ENCODE results near the gene GLMN. TPM values are rescaled to one million over a fixed set of nuclear protein-coding genes. Genes with fewer than 3 reads are reported as not detected.

Gene GLMN
- total and polyA plus RNA-seq, 2 of the 13 experiments (the other 11 are each of a cell fraction or from before 2014, with no cell fraction given), result 5.9 to 18.4 TPM

DNA sequence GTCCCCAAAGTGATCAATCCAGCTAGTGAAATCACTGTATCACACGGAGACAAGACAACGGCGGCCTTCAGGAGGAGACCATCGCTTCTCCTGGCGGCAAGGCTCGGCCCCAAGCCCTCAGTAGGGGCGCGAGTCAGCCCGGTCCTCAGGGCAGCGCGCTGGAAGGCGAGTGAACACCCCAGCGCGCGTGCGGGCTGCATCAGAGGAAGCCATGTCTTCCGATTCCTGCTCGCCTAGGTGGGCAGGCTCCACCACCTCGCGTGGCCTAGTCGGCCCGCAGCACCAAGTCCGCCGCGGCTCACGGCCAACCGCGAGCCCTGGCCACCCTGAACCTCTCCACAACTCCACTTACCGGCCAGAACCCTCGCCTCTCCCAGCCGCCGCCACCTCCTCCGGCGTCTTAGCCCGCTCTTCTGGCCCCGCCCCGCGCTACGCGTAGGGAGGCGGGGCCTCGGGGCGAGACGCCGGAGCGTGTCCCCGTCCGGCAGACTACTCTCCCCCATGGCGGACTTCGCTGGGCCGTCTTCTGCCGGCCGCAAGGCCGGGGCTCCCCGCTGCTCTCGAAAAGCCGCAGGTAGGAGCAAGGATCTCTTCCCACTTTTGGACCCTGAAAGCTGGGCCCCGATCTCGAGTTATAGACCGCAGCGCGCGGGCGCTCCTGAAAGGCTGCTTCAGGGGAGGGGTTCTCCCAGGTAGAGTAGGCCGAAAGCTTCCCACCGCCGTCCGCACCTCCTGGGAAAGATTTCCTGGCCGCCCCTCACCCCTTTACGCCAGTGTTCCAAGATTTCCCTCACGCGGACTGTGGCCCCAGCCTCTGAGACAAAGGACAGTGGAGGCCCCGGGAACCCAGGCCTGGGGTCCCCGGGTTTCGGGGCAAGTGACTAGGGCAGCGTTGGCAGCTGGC lies at the start of gene GLMN, which contains the start of gene RPAP2 (continued):
- 0 out of 2 replicates have a peak, but pooled peaks have one; percentile 8 for TF ChIP-seq TIGD3 (CRISPR knock-in tag; IDR thresholded peaks at IDR 0.05; ENCODE audit: borderline replicate concordance)
- TF ChIP-seq RXRA (CRISPR knock-in tag; IDR thresholded peaks at IDR 0.05), result peak; percentile 71
- TF ChIP-seq PAWR (CRISPR knock-in tag; IDR thresholded peaks at IDR 0.05; ENCODE audit: borderline replicate concordance), result peak; percentile 85
- TF ChIP-seq, protein P1, sequence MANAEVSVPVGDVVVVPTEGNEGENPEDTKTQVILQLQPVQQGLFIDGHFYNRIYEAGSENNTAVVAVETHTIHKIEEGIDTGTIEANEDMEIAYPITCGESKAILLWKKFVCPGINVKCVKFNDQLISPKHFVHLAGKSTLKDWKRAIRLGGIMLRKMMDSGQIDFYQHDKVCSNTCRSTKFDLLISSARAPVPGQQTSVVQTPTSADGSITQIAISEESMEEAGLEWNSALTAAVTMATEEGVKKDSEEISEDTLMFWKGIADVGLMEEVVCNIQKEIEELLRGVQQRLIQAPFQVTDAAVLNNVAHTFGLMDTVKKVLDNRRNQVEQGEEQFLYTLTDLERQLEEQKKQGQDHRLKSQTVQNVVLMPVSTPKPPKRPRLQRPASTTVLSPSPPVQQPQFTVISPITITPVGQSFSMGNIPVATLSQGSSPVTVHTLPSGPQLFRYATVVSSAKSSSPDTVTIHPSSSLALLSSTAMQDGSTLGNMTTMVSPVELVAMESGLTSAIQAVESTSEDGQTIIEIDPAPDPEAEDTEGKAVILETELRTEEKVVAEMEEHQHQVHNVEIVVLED (CRISPR knock-in tag; IDR thresholded peaks at IDR 0.05; ENCODE audit: borderline replicate concordance), result peak; percentile 89
- peak; percentile 90 for TF ChIP-seq ARID4A (CRISPR knock-in tag; IDR thresholded peaks at IDR 0.05; ENCODE audit: borderline replicate concordance)
- TF ChIP-seq GFI1 (CRISPR knock-in tag; IDR thresholded peaks at IDR 0.05; ENCODE audit: borderline replicate concordance), result no peak
- TF ChIP-seq PCBP1 (IDR thresholded peaks at IDR 0.05; ENCODE audit: borderline replicate concordance, low read depth, low read length), result 0 out of 2 replicates have a peak, but pooled peaks have one; percentile 43
- no peak for TF ChIP-seq ADNP (CRISPR knock-in tag; IDR thresholded peaks at IDR 0.05)
- TF ChIP-seq ZBTB20 (CRISPR knock-in tag; IDR thresholded peaks at IDR 0.05; ENCODE audit: borderline replicate concordance, low read depth), result no peak
- TF ChIP-seq, protein P2, sequence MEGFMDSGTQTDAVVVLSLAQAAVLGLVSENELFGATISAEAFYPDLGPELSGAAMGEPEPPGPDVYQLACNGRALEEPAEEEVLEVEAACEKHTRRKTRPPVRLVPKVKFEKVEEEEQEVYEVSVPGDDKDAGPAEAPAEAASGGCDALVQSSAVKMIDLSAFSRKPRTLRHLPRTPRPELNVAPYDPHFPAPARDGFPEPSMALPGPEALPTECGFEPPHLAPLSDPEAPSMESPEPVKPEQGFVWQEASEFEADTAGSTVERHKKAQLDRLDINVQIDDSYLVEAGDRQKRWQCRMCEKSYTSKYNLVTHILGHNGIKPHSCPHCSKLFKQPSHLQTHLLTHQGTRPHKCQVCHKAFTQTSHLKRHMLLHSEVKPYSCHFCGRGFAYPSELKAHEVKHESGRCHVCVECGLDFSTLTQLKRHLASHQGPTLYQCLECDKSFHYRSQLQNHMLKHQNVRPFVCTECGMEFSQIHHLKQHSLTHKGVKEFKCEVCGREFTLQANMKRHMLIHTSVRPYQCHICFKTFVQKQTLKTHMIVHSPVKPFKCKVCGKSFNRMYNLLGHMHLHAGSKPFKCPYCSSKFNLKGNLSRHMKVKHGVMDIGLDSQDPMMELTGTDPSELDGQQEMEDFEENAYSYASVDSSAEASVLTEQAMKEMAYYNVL (CRISPR knock-in tag; IDR thresholded peaks at IDR 0.05; ENCODE audit: borderline replicate concordance), result peak; percentile 87; the same call in 1 of the 2 replicates
- no peak; the same call in 1 of the 2 replicates for TF ChIP-seq ZNF775 (CRISPR knock-in tag; IDR thresholded peaks at IDR 0.05; ENCODE audit: borderline replicate concordance)
- peak; percentile 55; the same call in 1 of the 2 replicates for TF ChIP-seq ZNF275 (CRISPR knock-in tag; IDR thresholded peaks at IDR 0.05; ENCODE audit: borderline replicate concordance)
- peak; percentile 74 for TF ChIP-seq NRL (CRISPR knock-in tag; IDR thresholded peaks at IDR 0.05; ENCODE audit: borderline replicate concordance)
- 0 out of 2 replicates have a peak, but pooled peaks have one; percentile 36 for TF ChIP-seq ZC3H13 (CRISPR knock-in tag; IDR thresholded peaks at IDR 0.05)
- TF ChIP-seq TMF1 (CRISPR knock-in tag; IDR thresholded peaks at IDR 0.05; ENCODE audit: low read depth), result no peak; the same call in 1 of the 2 replicates
